Measurements from ENCODE around the gene IKZF5.

IKZF5 gene

DNA sequence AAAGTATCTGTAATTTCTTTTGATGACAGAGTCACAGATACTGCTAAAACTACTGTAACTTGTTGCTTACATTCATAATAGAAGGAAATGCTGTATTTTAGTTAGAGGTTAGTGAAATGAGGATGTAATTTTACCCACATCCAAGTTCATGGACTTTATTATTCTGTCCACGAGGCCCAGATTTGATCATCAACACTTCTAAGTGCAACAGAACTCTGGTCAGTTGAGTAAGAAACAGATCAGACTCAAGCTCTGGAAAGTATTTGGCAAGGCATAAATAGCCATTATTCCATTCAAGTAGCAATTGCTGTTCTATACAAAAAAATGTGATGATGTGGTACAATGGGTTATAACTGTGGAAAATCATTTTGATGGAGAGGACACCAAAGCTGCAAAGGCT, 22.5 kb upstream of the IKZF5 start:
- Mint-ChIP-seq H3K4me3 (no peak overlapping the region), H3K9me3 (no peaks in the 10 kb centered on the region), H3K36me3 (ENCODE audit: low read depth) (peaks cover 5% of the 10 kb centered on the region), H3K27ac (no peak overlapping the region), H3K4me1 (no peaks in the 10 kb centered on the region), H3K27me3 (ENCODE audit: low read depth) (no peaks in the 10 kb centered on the region)
- TF ChIP-seq, protein P1, sequence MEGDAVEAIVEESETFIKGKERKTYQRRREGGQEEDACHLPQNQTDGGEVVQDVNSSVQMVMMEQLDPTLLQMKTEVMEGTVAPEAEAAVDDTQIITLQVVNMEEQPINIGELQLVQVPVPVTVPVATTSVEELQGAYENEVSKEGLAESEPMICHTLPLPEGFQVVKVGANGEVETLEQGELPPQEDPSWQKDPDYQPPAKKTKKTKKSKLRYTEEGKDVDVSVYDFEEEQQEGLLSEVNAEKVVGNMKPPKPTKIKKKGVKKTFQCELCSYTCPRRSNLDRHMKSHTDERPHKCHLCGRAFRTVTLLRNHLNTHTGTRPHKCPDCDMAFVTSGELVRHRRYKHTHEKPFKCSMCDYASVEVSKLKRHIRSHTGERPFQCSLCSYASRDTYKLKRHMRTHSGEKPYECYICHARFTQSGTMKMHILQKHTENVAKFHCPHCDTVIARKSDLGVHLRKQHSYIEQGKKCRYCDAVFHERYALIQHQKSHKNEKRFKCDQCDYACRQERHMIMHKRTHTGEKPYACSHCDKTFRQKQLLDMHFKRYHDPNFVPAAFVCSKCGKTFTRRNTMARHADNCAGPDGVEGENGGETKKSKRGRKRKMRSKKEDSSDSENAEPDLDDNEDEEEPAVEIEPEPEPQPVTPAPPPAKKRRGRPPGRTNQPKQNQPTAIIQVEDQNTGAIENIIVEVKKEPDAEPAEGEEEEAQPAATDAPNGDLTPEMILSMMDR (IDR thresholded peaks at IDR 0.05; ENCODE audit: unreplicated experiment in 3 of 3), result no peak

DNA sequence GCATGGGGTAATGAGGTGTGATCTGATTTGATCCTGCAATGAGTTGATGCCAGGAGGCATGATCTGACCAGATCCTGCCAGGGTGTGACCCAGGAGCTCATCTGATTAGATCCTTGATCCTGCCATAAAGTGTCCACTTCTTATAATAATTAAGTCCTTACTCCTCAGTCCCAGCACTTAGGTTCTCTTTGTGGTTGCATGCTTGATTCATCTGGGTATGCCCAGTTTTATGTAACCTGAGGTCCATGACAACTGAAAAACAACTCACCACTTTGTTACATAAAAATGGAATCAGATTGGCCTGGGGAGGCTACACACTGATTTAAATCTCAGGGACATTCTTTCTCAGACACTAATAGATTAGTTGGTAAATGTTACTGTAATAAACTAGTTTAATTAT, 19.3 kb upstream of the IKZF5 start:
- Mint-ChIP-seq H3K27me3 (ENCODE audit: low read depth) (no peaks in the 10 kb centered on the region), H3K9me3 (no peaks in the 10 kb centered on the region), H3K4me1 (no peaks in the 10 kb centered on the region), H3K4me3 (no peak overlapping the region), H3K27ac (no peak overlapping the region), H3K36me3 (ENCODE audit: low read depth) (no peaks in the 10 kb centered on the region)
- TF ChIP-seq, protein P1 (IDR thresholded peaks at IDR 0.05; ENCODE audit: unreplicated experiment in 3 of 3), result no peak

DNA sequence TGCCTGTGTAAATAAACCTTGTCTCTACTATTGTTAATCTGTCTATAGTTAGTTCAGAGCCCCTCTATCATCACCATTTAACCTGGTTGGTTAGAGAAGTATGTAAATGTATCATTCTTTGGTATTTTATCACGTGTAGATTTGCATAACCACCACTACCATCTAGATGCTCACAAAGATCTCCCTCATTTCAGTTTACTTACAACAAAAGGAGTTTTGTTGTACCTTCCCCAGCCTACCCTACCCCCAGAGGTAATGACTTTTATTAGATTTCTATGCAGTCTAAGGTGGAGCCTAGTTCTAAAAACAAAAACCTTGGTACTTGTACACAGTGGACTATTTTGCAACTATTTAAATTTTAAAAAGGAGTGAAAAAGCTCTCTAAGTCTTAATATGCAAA, 17.7 kb upstream of the IKZF5 start:
- no peaks in the 10 kb centered on the region for H3K27me3 Mint-ChIP-seq (ENCODE audit: low read depth)
- H3K9me3 Mint-ChIP-seq, result no peaks in the 10 kb centered on the region
- H3K4me1 Mint-ChIP-seq, result no peaks in the 10 kb centered on the region
- TF ChIP-seq, protein P1 (IDR thresholded peaks at IDR 0.05; ENCODE audit: unreplicated experiment in 3 of 3), result no peak
- H3K27ac Mint-ChIP-seq, result no peak overlapping the region
- H3K36me3 Mint-ChIP-seq (ENCODE audit: low read depth), result no peaks in the 10 kb centered on the region
- no peak overlapping the region for H3K4me3 Mint-ChIP-seq

DNA sequence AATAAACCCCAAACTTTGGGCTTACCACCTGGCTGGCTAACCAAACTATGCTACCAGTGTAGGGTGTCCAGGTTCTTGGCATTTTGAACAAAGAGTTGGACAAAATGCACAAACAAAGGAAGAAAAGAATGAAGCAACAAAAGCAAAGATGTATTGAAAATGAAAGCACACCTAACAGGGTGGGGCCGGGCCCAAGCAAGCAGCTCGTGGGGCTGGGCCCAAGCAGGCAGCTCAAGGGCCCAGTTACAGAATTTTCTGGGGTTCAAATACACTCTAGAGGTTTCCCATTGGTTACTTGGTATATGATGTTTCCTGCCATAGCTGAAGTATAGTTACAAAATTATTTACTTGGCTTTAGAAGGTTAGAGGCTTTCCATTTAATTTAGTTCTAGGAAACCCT, 15.9 kb upstream of the IKZF5 start:
- no peaks in the 10 kb centered on the region for H3K9me3 Mint-ChIP-seq
- H3K36me3 Mint-ChIP-seq (ENCODE audit: low read depth), result no peaks in the 10 kb centered on the region
- H3K4me3 Mint-ChIP-seq, result no peak overlapping the region
- H3K4me1 Mint-ChIP-seq, result no peaks in the 10 kb centered on the region
- TF ChIP-seq, protein P1 (IDR thresholded peaks at IDR 0.05; ENCODE audit: unreplicated experiment in 3 of 3), result no peak
- H3K27me3 Mint-ChIP-seq (ENCODE audit: low read depth), result no peaks in the 10 kb centered on the region
- H3K27ac Mint-ChIP-seq, result no peak overlapping the region

DNA sequence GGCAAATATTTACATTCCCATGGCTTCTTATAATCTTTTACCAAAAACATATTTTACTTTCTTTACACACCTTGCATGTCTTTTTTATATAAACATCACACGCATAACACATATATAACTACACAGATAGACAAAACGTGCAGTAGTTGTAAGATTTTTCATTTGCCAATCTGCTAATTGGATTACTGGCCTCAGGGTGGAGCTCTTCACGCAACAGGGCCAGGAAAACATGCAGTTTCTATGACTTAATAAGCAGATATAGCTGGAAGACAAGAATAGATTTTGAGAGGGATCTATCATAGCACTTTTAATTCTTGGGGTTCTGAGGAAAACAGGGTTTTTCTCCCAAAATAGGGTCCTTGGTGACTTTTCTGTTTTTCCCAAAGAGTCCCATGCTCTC, 12.9 kb upstream of the IKZF5 start:
- no peaks in the 10 kb centered on the region for H3K27me3 Mint-ChIP-seq (ENCODE audit: low read depth)
- TF ChIP-seq, protein P1 (IDR thresholded peaks at IDR 0.05; ENCODE audit: unreplicated experiment in 3 of 3), result no peak
- H3K4me1 Mint-ChIP-seq, result no peaks in the 10 kb centered on the region
- no peaks in the 10 kb centered on the region for H3K9me3 Mint-ChIP-seq
- no peaks in the 10 kb centered on the region for H3K36me3 Mint-ChIP-seq (ENCODE audit: low read depth)
- H3K27ac Mint-ChIP-seq, result no peak overlapping the region
- no peak overlapping the region for H3K4me3 Mint-ChIP-seq

DNA sequence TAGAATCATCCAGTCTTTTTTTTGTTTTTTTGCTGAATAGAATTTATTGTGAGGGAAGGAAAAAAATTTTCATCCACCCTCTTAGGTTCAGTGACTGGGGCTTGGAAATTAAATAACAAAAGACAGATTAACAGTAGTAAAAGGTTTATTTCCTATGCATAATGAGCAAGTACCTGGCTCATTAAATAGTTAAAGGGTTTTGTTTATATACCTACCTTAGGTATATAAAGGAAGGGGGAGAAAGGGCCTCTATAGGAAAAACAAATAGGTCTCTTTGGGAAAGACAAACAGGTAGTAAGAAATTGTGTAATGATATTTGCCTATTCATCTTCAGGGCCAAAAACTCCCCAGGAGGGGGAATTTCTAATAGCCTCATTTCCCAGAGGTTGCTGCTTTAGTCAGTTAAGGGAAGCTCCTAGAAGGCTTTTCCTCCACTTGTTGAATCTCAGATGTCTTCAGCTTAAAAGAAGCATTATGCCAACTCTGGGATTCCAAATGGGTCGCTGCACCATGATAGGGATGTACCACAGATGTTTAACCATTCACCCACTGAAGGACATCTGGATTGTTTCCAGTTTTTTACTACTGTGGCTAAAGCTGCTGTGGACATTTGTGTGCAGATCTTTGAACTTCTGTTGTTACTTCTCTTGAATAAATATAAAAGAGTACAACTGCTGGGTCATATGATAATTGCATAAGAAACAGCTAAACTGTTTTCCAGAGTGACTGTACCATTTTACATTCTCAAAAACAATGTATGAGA, 11.5 kb upstream of the IKZF5 start:
- H3K27ac Mint-ChIP-seq, result no peak overlapping the region
- H3K4me3 Mint-ChIP-seq, result no peak overlapping the region
- no peaks in the 10 kb centered on the region for H3K9me3 Mint-ChIP-seq
- TF ChIP-seq, protein P1 (IDR thresholded peaks at IDR 0.05; ENCODE audit: unreplicated experiment in 3 of 3), result no peak
- H3K4me1 Mint-ChIP-seq, result no peaks in the 10 kb centered on the region
- no peaks in the 10 kb centered on the region for H3K36me3 Mint-ChIP-seq (ENCODE audit: low read depth)
- no peaks in the 10 kb centered on the region for H3K27me3 Mint-ChIP-seq (ENCODE audit: low read depth)
